ENCODE results near the gene SULT1C3. TPM values are rescaled to one million over a fixed set of nuclear protein-coding genes. Genes with fewer than 3 reads are reported as not detected.

The SULT1C3 gene
- total and polyA plus RNA-seq, 2 of the 13 experiments (the other 11 are each of a cell fraction or from before 2014, with no cell fraction given) = not detected

GRCh38 chr2:108270768-108271506 is 31.2 kb downstream of the SULT1C3 start (continued):
- no peak for TF ChIP-seq ZNF138 (CRISPR knock-in tag; IDR thresholded peaks at IDR 0.05; ENCODE audit: low read depth)
- TF ChIP-seq, protein P1, sequence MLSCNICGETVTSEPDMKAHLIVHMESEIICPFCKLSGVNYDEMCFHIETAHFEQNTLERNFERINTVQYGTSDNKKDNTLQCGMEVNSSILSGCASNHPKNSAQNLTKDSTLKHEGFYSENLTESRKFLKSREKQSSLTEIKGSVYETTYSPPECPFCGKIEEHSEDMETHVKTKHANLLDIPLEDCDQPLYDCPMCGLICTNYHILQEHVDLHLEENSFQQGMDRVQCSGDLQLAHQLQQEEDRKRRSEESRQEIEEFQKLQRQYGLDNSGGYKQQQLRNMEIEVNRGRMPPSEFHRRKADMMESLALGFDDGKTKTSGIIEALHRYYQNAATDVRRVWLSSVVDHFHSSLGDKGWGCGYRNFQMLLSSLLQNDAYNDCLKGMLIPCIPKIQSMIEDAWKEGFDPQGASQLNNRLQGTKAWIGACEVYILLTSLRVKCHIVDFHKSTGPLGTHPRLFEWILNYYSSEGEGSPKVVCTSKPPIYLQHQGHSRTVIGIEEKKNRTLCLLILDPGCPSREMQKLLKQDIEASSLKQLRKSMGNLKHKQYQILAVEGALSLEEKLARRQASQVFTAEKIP (CRISPR knock-in tag; IDR thresholded peaks at IDR 0.05; ENCODE audit: borderline replicate concordance) = no peak
- TF ChIP-seq, protein P2, sequence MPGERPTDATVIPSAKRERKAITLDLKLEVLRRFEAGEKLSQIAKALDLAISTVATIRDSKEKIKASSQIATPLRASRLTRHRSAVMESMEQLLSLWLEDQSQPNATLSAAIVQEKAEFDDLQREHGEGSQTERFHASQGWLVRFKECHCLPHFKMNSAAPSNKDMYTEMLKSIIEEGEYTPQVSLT (CRISPR knock-in tag; IDR thresholded peaks at IDR 0.05; ENCODE audit: borderline replicate concordance, low read depth) = no peak
- TF ChIP-seq ATF1 (CRISPR knock-in tag; IDR thresholded peaks at IDR 0.05) = no peak
- TF ChIP-seq REST (IDR thresholded peaks at IDR 0.05; ENCODE audit: borderline replicate concordance in 1 of 2, low read depth in 1 of 2, low read length in 2 of 2) = no peak
- TF ChIP-seq ZNF337 (CRISPR knock-in tag; IDR thresholded peaks at IDR 0.05; ENCODE audit: borderline replicate concordance, low read depth) = no peak
- TF ChIP-seq ZFX (CRISPR knock-in tag; IDR thresholded peaks at IDR 0.05; ENCODE audit: low read depth) = peak; percentile 21; the same call in 1 of the 2 replicates
- no peak for TF ChIP-seq POLR2AphosphoS5 (IDR thresholded peaks at IDR 0.05; ENCODE audit: low read depth, low read length)
- TF ChIP-seq ZNF75D (CRISPR knock-in tag; IDR thresholded peaks at IDR 0.05; ENCODE audit: borderline replicate concordance) = no peak
- TF ChIP-seq, protein P3, sequence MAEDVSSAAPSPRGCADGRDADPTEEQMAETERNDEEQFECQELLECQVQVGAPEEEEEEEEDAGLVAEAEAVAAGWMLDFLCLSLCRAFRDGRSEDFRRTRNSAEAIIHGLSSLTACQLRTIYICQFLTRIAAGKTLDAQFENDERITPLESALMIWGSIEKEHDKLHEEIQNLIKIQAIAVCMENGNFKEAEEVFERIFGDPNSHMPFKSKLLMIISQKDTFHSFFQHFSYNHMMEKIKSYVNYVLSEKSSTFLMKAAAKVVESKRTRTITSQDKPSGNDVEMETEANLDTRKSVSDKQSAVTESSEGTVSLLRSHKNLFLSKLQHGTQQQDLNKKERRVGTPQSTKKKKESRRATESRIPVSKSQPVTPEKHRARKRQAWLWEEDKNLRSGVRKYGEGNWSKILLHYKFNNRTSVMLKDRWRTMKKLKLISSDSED (CRISPR knock-in tag; IDR thresholded peaks at IDR 0.05) = no peak
- no peak for TF ChIP-seq ZNF329 (CRISPR knock-in tag; IDR thresholded peaks at IDR 0.05; ENCODE audit: low read depth)
- TF ChIP-seq ETV5 (CRISPR knock-in tag; IDR thresholded peaks at IDR 0.05; ENCODE audit: borderline replicate concordance) = peak; percentile 50; the same call in 1 of the 2 replicates
- TF ChIP-seq CEBPG (CRISPR knock-in tag; IDR thresholded peaks at IDR 0.05) = peak; percentile 63
- no peak for TF ChIP-seq ZNF276 (CRISPR knock-in tag; IDR thresholded peaks at IDR 0.05; ENCODE audit: low read depth)
- TF ChIP-seq ZFY (CRISPR knock-in tag; IDR thresholded peaks at IDR 0.05) = peak; percentile 39; the same call in 1 of the 2 replicates
- no peak for TF ChIP-seq ZNF83 (CRISPR knock-in tag; IDR thresholded peaks at IDR 0.05; ENCODE audit: borderline replicate concordance)
- TF ChIP-seq HOXA9 (CRISPR knock-in tag; IDR thresholded peaks at IDR 0.05; ENCODE audit: borderline replicate concordance) = no peak
- TF ChIP-seq CCDC6 (CRISPR knock-in tag; IDR thresholded peaks at IDR 0.05) = no peak

Data from HepG2 (cell line).